GM18909 (cell line): ENCODE data around the gene HOXB9.

ENCODE experiments used
- ATAC-seq: cut with Tn5 transposase; IDR thresholded peaks from one replicate; pipeline ENCODE4 v1.9.1; 2021; ENCODE audit warnings: mild to moderate bottlenecking; ENCODE audit not compliant: unreplicated experiment, poor library complexity

The HOXB9 gene

GRCh38 chr17:48612854-48613691, 13.1 kb downstream of the HOXB9 start:
- no peak for ATAC-seq

- no peak for ATAC-seq
These were observed 13.7 kb downstream of the HOXB9 start for GRCh38 chr17:48612456-48612853.

- ATAC-seq, result no peak
These were observed 14.3 kb downstream of the HOXB9 start for GRCh38 chr17:48611681-48612455.

GRCh38 chr17:48611213-48611612, 14.9 kb downstream of the HOXB9 start:
- no peak for ATAC-seq

GRCh38 chr17:48610282-48611211, 15.6 kb downstream of the HOXB9 start, which contains the start of gene HOXB7:
Gene HOXB7 (minus strand): TSS chr17:48611017. CDS start chr17:48610918, 99 bp downstream.
- ATAC-seq, result no peak

- no peak for ATAC-seq
These were observed 16.3 kb downstream of the HOXB9 start for GRCh38 chr17:48609759-48610281.

GRCh38 chr17:48609033-48609432, 17.1 kb downstream of the HOXB9 start:
- no peak for ATAC-seq

- ATAC-seq, result no peak
These were observed 17.7 kb downstream of the HOXB9 start for GRCh38 chr17:48608494-48608834.

- ATAC-seq, result no peak
These were observed 19.1 kb downstream of the HOXB9 start for GRCh38 chr17:48606892-48607614.

- no peak for ATAC-seq
These were observed 19.9 kb downstream of the HOXB9 start for GRCh38 chr17:48605991-48606891.

GRCh38 chr17:48605409-48605919, 20.7 kb downstream of the HOXB9 start:
- no peak for ATAC-seq

- no peak for ATAC-seq
These were observed 21.3 kb downstream of the HOXB9 start, which contains the start of gene HOXB6 for GRCh38 chr17:48604770-48605329. Gene HOXB6 (minus strand): TSS chr17:48604986. CDS start chr17:48598150, 6,836 bp downstream.

- no peak for ATAC-seq
These were observed 22.0 kb downstream of the HOXB9 start for GRCh38 chr17:48603959-48604769.

- no peak for ATAC-seq
These were observed 24.4 kb downstream of the HOXB9 start for GRCh38 chr17:48601539-48602425.

GRCh38 chr17:48601207-48601538, 25.0 kb downstream of the HOXB9 start:
- ATAC-seq, result no peak
